ENCODE measurements around the gene RBMS3. TPM values are rescaled to one million over a fixed set of nuclear protein-coding genes. Genes with fewer than 3 reads are reported as not detected.
"Not testable (repeated sequence)": the region's sequence is repeated elsewhere in the genome, so short reads cannot be mapped to it uniquely, and the experiment has no call there.

Gene RBMS3
- total and polyA plus RNA-seq, 5 donors, result 8.9 to 66.7 (median 56.5) TPM

DNA sequence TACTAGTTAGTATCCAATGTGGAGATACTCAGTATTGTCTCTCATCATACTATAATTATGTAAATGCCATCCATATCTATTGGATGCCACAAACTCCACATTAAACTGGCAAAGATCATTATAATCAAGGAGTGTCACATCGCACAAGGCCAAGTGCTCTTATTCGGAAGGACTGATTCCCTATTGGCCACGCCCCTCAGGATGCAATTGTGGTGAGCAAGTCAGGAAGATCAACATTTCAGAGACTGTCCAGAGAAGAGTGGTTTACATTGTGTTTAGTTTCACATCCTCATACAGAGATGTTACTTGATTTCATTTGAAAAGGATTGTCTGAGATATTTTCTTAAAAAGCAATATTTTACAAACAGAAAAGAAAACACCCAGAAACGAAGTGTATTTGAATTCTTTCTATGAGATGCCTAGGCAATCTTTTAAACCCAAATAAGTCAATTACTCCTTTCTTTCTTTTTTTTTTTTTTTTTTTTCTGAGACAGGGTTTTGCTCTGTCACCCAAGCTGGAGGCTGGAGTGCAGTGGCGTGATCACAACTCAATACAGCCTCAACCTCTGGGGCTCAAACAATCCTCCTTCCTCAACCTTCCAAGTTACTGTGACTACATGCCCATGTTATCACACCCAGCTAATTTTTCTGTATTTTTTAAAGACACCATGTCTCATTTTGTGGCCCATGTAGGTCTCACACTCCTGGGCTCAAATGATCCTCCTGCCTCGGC lies 369.1 kb downstream of the RBMS3 start:
- ATAC-seq, result peak in 1 of 2 donors; percentile 71
- no peaks in the 10 kb centered on the region for H3K27me3 ChIP-seq (ENCODE audit: control insufficient read depth, insufficient read depth)
- intact Hi-C loops (cut with DNase I), result no loop called here

GRCh38 chr3:29653680-29654079 lies 372.8 kb downstream of the RBMS3 start:
- H3K4me3 ChIP-seq (ENCODE audit: low read length), result no peak overlapping the region
- 96% methylated on average over 4 of the region's 4 CpGs for WGBS
- no peaks in the 10 kb centered on the region for H3K4me1 ChIP-seq (ENCODE audit: control insufficient read depth, insufficient read depth, low read length)
- ATAC-seq (no peak), DNase-seq (no peak)
- no peaks in the 10 kb centered on the region for H3K9me3 ChIP-seq (ENCODE audit: control insufficient read depth, low read length)
- H3K27ac ChIP-seq (ENCODE audit: low read length), result no peak overlapping the region
- no peaks in the 10 kb centered on the region for H3K27me3 ChIP-seq (ENCODE audit: control insufficient read depth, insufficient read depth)
- intact Hi-C loops (cut with DNase I), result no loop called here

More for the DNA sequence above, 369.1 kb downstream of the RBMS3 start:
- DNase-seq, result peak; percentile 46 to 72 (median 54)
- no peaks in the 10 kb centered on the region for H3K9me3 ChIP-seq (ENCODE audit: control insufficient read depth, low read length)
- H3K4me3 ChIP-seq (ENCODE audit: low read length), result no peak overlapping the region
- H3K27ac ChIP-seq (ENCODE audit: low read length), result no peak overlapping the region
- no peaks in the 10 kb centered on the region for H3K4me1 ChIP-seq (ENCODE audit: control insufficient read depth, insufficient read depth, low read length)
- WGBS, result 77% methylated on average over 6 of the region's 6 CpGs

DNA sequence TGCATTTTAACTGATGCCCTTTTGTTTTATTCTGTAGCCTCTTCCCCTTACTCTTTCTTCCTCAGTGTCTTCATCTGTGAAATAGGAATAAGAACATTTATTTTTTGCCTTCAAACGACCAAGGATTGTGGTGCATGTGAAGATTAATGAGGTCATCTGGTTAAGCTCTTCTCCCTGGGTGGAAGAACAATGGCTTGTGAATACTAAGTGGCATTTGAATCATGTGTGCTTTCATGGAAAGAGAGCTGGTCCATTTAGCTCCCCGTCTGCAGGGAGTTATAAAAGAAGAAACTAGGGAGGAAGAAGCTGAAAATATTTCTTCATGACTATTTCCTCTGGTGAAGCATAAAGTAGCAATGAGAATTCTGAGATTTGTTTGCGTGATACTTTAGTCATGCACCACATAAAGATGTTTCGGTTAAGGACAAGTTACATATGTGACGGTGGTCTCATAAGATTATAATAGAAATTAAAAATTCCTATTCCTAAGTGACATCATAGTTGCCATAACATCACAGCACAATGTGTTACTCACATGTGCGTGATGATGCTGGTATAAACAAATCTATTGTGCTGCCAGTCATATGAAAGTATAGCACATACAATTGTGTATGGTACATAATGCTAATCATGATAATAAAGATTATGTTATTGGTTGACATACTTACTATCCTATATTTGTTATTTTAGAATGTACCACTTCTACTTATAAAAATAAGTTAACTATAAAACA lies 374.3 kb downstream of the RBMS3 start:
- Histone ChIP-seq H3K27me3 (ENCODE audit: control insufficient read depth, insufficient read depth) (no peaks in the 10 kb centered on the region), H3K27ac (ENCODE audit: low read length) (no peak overlapping the region), H3K4me1 (ENCODE audit: control insufficient read depth, insufficient read depth, low read length) (no peaks in the 10 kb centered on the region), H3K4me3 (ENCODE audit: low read length) (no peak overlapping the region), H3K9me3 (ENCODE audit: control insufficient read depth, low read length) (no peaks in the 10 kb centered on the region)
- intact Hi-C loops (cut with DNase I), result no loop called here
- WGBS, result 81% methylated on average over 6 of the region's 6 CpGs
- ATAC-seq (no peak), DNase-seq (no peak)

DNA sequence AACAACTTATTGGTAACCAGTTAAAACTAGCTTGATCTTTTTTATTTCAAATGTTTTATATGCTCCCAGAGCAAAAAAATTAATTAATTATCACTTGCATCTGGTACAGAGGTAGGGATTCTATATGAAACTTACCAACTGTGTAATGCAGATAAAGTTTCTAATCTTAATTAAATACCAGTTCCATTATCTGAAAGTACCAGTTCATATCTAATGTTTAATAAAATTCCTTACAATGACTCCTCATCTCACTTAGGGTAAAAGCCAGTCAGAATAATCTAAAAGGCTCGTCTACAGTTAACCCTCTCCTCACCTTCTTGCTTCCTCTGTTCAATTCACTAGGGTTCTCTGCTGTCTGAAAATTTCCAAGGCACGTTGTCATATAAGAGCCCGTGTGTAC lies 384.8 kb downstream of the RBMS3 start:
- no peaks in the 10 kb centered on the region for H3K4me1 ChIP-seq (ENCODE audit: control insufficient read depth, insufficient read depth, low read length)
- no peaks in the 10 kb centered on the region for H3K27me3 ChIP-seq (ENCODE audit: control insufficient read depth, insufficient read depth)
- no peak overlapping the region for H3K4me3 ChIP-seq (ENCODE audit: low read length)
- ATAC-seq, result no peak
- H3K27ac ChIP-seq (ENCODE audit: low read length), result no peak overlapping the region
- no peaks in the 10 kb centered on the region for H3K9me3 ChIP-seq (ENCODE audit: control insufficient read depth, low read length)
- intact Hi-C loops (cut with DNase I), result no loop called here
- DNase-seq, result no peak
- 54% methylated on average over 3 of the region's 3 CpGs for WGBS

DNA sequence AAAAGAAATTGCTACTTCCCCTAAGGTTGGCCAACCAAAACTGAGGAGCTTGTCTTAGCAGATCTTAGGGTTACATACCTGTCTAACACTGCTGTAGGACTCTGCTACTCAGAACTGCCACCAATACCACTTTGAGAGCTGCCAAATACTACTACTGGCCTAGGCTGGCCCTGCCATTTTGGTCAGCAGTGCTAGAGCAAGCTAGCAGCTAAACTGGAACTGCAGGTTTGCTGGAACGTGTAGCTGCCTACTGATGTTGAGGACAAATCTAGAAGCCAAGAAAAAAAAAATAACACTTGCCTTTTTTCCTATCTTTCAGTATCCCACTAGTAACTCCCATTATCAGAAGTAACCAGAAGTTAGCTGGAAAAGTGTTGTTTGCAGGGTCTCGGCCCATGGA lies 387.4 kb downstream of the RBMS3 start:
- intact Hi-C loops (cut with DNase I), result no loop called here
- Histone ChIP-seq H3K4me1 (ENCODE audit: control insufficient read depth, insufficient read depth, low read length) (no peaks in the 10 kb centered on the region), H3K9me3 (ENCODE audit: control insufficient read depth, low read length) (no peaks in the 10 kb centered on the region), H3K4me3 (ENCODE audit: low read length) (no peak overlapping the region), H3K27ac (ENCODE audit: low read length) (no peak overlapping the region), H3K27me3 (ENCODE audit: control insufficient read depth, insufficient read depth) (no peaks in the 10 kb centered on the region)
- ATAC-seq, result no peak
- no peak for DNase-seq
- 87% methylated on average over 2 of the region's 2 CpGs for WGBS

GRCh38 chr3:29668728-29669127 lies 387.9 kb downstream of the RBMS3 start:
- intact Hi-C loops (cut with DNase I), result no loop called here
- Histone ChIP-seq H3K27me3 (ENCODE audit: control insufficient read depth, insufficient read depth) (no peaks in the 10 kb centered on the region), H3K9me3 (ENCODE audit: control insufficient read depth, low read length) (no peaks in the 10 kb centered on the region), H3K4me3 (ENCODE audit: low read length) (no peak overlapping the region), H3K27ac (ENCODE audit: low read length) (no peak overlapping the region), H3K4me1 (ENCODE audit: control insufficient read depth, insufficient read depth, low read length) (no peaks in the 10 kb centered on the region)
- 93% methylated on average over 2 of the region's 2 CpGs for WGBS
- DNase-seq, result no peak
- no peak for ATAC-seq

DNA sequence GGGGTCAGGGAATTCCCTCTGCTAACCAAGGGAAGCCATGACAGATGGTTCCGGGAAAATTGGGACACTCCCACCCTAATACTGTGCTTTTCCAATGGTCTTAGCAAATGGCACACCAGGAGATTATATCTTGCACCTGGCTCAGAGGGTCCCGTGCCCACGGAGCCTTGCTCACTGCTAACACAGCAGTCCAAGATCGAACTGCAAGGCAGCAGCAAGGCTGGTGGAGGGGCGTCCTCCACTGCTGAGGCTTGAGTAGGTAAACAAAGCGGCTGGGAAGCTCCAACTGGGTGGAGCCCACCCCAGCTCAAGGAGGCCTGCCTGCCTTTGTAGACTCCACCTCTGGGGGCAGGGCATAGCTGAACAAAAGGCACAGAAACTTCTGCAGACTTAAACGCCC lies 389.6 kb downstream of the RBMS3 start:
- 95% methylated on average over 7 of the region's 7 CpGs for WGBS
- DNase-seq; H3K27me3 ChIP-seq (ENCODE audit: control insufficient read depth, insufficient read depth); H3K27ac ChIP-seq (ENCODE audit: low read length); intact Hi-C loops (cut with DNase I); H3K4me3 ChIP-seq (ENCODE audit: low read length); ATAC-seq; H3K4me1 ChIP-seq (ENCODE audit: control insufficient read depth, insufficient read depth, low read length); H3K9me3 ChIP-seq (ENCODE audit: control insufficient read depth, low read length): not testable (repeated sequence)

GRCh38 chr3:29677421-29677820 lies 396.6 kb downstream of the RBMS3 start:
- intact Hi-C loops (cut with DNase I), result no loop called here

DNA sequence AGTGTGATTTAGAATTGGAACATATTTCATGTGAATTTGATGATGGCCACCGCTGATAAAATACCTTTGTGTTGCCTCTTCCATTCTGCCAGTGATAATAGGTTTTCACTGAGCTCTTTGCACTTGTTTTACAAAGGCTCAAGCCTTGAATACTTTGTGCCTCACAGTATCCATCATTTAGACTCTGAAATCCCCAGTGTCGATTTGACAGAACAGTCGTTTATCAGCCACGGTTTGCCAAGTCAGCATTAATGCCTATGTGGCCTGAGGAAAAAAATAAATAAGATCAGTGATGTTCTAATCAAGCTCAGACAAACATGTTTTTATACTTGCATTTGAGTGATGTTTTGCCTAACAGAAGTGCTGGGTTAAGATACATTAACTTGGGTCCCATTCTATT lies 399.1 kb downstream of the RBMS3 start:
- Histone ChIP-seq H3K9me3 (ENCODE audit: control insufficient read depth, low read length) (no peaks in the 10 kb centered on the region), H3K27me3 (ENCODE audit: control insufficient read depth, insufficient read depth) (no peaks in the 10 kb centered on the region), H3K4me1 (ENCODE audit: control insufficient read depth, insufficient read depth, low read length) (no peaks in the 10 kb centered on the region), H3K27ac (ENCODE audit: low read length) (no peak overlapping the region), H3K4me3 (ENCODE audit: low read length) (no peak overlapping the region)
- 55% methylated on average over 4 of the region's 4 CpGs for WGBS
- ATAC-seq (no peak), DNase-seq (no peak)
- intact Hi-C loops (cut with DNase I), result loop anchor here in 2 of 4 donors (10.0 kb wide), 2 partner anchors 75 to 395 kb away; partner anchors contain the start of gene RBMS3 (in 1 of the 2)

More at GRCh38 chr3:29677421-29677820, 396.6 kb downstream of the RBMS3 start:
- H3K27ac ChIP-seq (ENCODE audit: low read length), result no peak overlapping the region
- no peak overlapping the region for H3K4me3 ChIP-seq (ENCODE audit: low read length)
- no peaks in the 10 kb centered on the region for H3K4me1 ChIP-seq (ENCODE audit: control insufficient read depth, insufficient read depth, low read length)
- no peaks in the 10 kb centered on the region for H3K9me3 ChIP-seq (ENCODE audit: control insufficient read depth, low read length)
- ATAC-seq, result no peak
- no peaks in the 10 kb centered on the region for H3K27me3 ChIP-seq (ENCODE audit: control insufficient read depth, insufficient read depth)
- WGBS, result 95% methylated on average over 1 of the region's 1 CpG
- DNase-seq, result no peak

DNA sequence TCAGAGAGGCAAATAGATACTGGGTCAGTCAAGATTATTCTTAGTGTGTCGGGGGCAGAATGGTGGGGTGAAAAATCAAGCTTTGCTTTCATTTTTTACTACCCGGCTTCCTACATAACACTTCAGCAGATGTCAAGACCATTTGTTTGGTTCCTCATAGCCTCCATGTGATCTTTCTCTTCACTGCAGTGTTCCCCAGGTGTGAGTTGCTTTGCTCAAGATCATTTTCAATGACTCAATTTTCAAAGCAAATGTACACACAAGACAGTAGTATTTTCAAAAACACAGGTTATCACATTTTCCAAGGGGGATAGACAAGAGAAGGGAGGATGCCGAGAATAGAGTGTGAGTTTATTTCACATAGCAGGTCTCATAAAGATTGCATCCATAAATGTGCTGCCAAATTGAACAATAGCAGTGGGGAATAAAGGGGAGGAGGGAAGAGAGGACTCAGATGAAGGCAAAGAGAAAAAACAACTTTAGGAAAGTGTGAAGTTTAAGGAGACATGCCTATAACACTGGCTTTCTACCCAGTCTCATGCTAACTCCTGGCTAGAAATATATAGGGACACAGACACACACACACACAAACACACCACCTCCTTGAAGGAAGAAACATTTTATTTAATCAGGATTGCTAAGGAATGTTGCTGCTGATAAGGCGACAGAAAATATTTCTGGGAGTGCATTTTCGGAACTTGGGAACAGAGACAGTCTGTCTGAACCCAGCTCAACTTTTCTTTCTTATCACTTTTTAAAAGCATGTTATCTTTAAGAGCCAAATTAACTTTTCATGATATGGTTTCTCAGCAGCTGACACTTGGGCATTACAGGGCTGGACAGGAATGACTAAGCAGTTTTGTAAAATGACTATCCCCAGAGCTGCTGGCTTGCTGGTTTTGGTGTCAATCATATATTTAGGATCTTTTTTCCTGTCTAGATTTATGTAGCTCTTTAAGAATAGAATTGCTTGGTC lies 402.4 kb downstream of the RBMS3 start:
- intact Hi-C loops (cut with DNase I), result loop anchor here in 2 of 4 donors (10.0 kb wide), 2 partner anchors 71 to 399 kb away; partner anchors contain the start of gene RBMS3 (in 1 of the 2)
- ATAC-seq (peak; percentile 82 to 92), DNase-seq (no peak)
- H3K4me1 ChIP-seq (ENCODE audit: control insufficient read depth, insufficient read depth, low read length), result no peaks in the 10 kb centered on the region
- H3K27ac ChIP-seq (ENCODE audit: low read length), result peak overlapping the region; percentile 53
- H3K27me3 ChIP-seq (ENCODE audit: control insufficient read depth, insufficient read depth), result no peaks in the 10 kb centered on the region
- WGBS, result 21% methylated on average over 5 of the region's 5 CpGs
- H3K9me3 ChIP-seq (ENCODE audit: control insufficient read depth, low read length), result no peaks in the 10 kb centered on the region
- H3K4me3 ChIP-seq (ENCODE audit: low read length), result no peak overlapping the region

All from right cardiac atrium (tissue), 5 donors.